Activated effector memory CD4-positive, alpha-beta T cell treated with anti-CD3 and anti-CD28 coated beads, Interleukin-2, amount 50 U/mL, for 16 hours (primary cell): ENCODE results near the gene GORASP1.
A peak's percentile ranks its signal among the peaks of the same experiment; 100 is the strongest.

Experiments used
- DNase-seq: peaks from one replicate; pipeline ENCODE4 v3.0.0-alpha.2; 2020

The GORASP1 gene

GRCh38 chr3:39124876-39125840, 17.7 kb upstream of the GORASP1 start:
- DNase-seq, result no peak

GRCh38 chr3:39122813-39123212, 15.4 kb upstream of the GORASP1 start:
- DNase-seq, result no peak

- no peak for DNase-seq
Observed at GRCh38 chr3:39121621-39122020, 14.2 kb upstream of the GORASP1 start.

GRCh38 chr3:39118931-39119660, 11.7 kb upstream of the GORASP1 start:
- DNase-seq, result no peak

- DNase-seq, result no peak
Observed at GRCh38 chr3:39118079-39118478, 10.7 kb upstream of the GORASP1 start.

- no peak for DNase-seq
Observed at GRCh38 chr3:39115870-39116269, 8.4 kb upstream of the GORASP1 start.

- DNase-seq, result no peak
Observed at GRCh38 chr3:39114456-39114855, 7.0 kb upstream of the GORASP1 start.

GRCh38 chr3:39113291-39113690, 5.9 kb upstream of the GORASP1 start:
- no peak for DNase-seq

- DNase-seq, result no peak
Observed at GRCh38 chr3:39112535-39112934, 5.1 kb upstream of the GORASP1 start.

GRCh38 chr3:39112113-39112512, 4.7 kb upstream of the GORASP1 start:
- DNase-seq, result peak; percentile 43

GRCh38 chr3:39110041-39110639, 2.7 kb upstream of the GORASP1 start:
- no peak for DNase-seq

- no peak for DNase-seq
Observed at GRCh38 chr3:39109086-39109485, 1.7 kb upstream of the GORASP1 start.

GRCh38 chr3:39108200-39108710, 828 bp upstream of the GORASP1 start:
- no peak for DNase-seq

- DNase-seq, result no peak
Observed at GRCh38 chr3:39106851-39107387, 508 bp downstream of the GORASP1 start.

GRCh38 chr3:39106281-39106811, 1.1 kb downstream of the GORASP1 start:
- no peak for DNase-seq

GRCh38 chr3:39105687-39106063, 1.8 kb downstream of the GORASP1 start:
- DNase-seq, result no peak

- DNase-seq, result no peak
Observed at GRCh38 chr3:39104961-39105686, 2.3 kb downstream of the GORASP1 start.

- no peak for DNase-seq
Observed at GRCh38 chr3:39103791-39104552, 3.5 kb downstream of the GORASP1 start.

- DNase-seq, result no peak
Observed at GRCh38 chr3:39103324-39103693, 4.1 kb downstream of the GORASP1 start.

GRCh38 chr3:39102504-39103323, 4.7 kb downstream of the GORASP1 start:
- no peak for DNase-seq
